Nephron progenitor cell (in vitro differentiated cells): ENCODE data around the gene LRP1B.

Experiments
- DNase-seq: peaks from one replicate; pipeline ENCODE4 v3.0.0; 2021
- H3K27ac Mint-ChIP-seq: 2 replicates; pipeline ENCODE4 v1.8.0; 2021; ENCODE audit warnings: mild to moderate bottlenecking, moderate library complexity, mixed read lengths
- H3K27me3 Mint-ChIP-seq: 2 replicates; pipeline ENCODE4 v1.8.0; 2021; ENCODE audit warnings: mild to moderate bottlenecking, low read depth, mixed read lengths; ENCODE audit not compliant: poor library complexity
- H3K36me3 Mint-ChIP-seq: 2 replicates; pipeline ENCODE4 v1.8.0; 2021; ENCODE audit warnings: low read depth, mixed read lengths
- H3K4me1 Mint-ChIP-seq: 2 replicates; pipeline ENCODE4 v1.8.0; 2021; ENCODE audit warnings: mixed read lengths
- H3K4me3 Mint-ChIP-seq: 2 replicates; pipeline ENCODE4 v1.8.0; 2021; ENCODE audit warnings: mild to moderate bottlenecking, moderate library complexity, mixed read lengths
- H3K9me3 Mint-ChIP-seq: 2 replicates; pipeline ENCODE4 v1.8.0; 2021; ENCODE audit warnings: mild to moderate bottlenecking, moderate library complexity, mixed read lengths
- CTCF ChIP-seq: fragments of 200-600 bp; sonication (generic); IDR thresholded peaks from 2 replicates; pipeline ENCODE4 v1.5.0; 2021; ENCODE audit warnings: antibody characterized with exemption

The LRP1B gene

GRCh38 chr2:140759426-140760156, 1371.2 kb downstream of the LRP1B start:
- H3K4me3 Mint-ChIP-seq = no peak overlapping the region
- no peaks in the 10 kb centered on the region for H3K9me3 Mint-ChIP-seq
- no peak for DNase-seq
- no peaks in the 10 kb centered on the region for H3K27me3 Mint-ChIP-seq
- no peaks in the 10 kb centered on the region for H3K36me3 Mint-ChIP-seq
- no peaks in the 10 kb centered on the region for H3K4me1 Mint-ChIP-seq
- no peak overlapping the region for H3K27ac Mint-ChIP-seq
- no peak for TF ChIP-seq CTCF

- no peaks in the 10 kb centered on the region for H3K9me3 Mint-ChIP-seq
- H3K4me1 Mint-ChIP-seq = no peaks in the 10 kb centered on the region
- no peak overlapping the region for H3K4me3 Mint-ChIP-seq
- H3K36me3 Mint-ChIP-seq = no peaks in the 10 kb centered on the region
- TF ChIP-seq CTCF = no peak
- no peaks in the 10 kb centered on the region for H3K27me3 Mint-ChIP-seq
- no peak overlapping the region for H3K27ac Mint-ChIP-seq
- DNase-seq = no peak
Measured at GRCh38 chr2:140747665-140748064, 1383.2 kb downstream of the LRP1B start.

- no peak for DNase-seq
Measured at GRCh38 chr2:140747090-140747489, 1383.7 kb downstream of the LRP1B start.

GRCh38 chr2:140744379-140744778, 1386.4 kb downstream of the LRP1B start:
- TF ChIP-seq CTCF = no peak
- Mint-ChIP-seq H3K27me3 (no peaks in the 10 kb centered on the region), H3K4me3 (no peak overlapping the region), H3K9me3 (no peaks in the 10 kb centered on the region), H3K36me3 (no peaks in the 10 kb centered on the region), H3K4me1 (no peaks in the 10 kb centered on the region), H3K27ac (no peak overlapping the region)
- DNase-seq = no peak

More at GRCh38 chr2:140747090-140747489, 1383.7 kb downstream of the LRP1B start:
- H3K27ac Mint-ChIP-seq = no peak overlapping the region
- no peaks in the 10 kb centered on the region for H3K36me3 Mint-ChIP-seq
- TF ChIP-seq CTCF = no peak
- H3K4me1 Mint-ChIP-seq = no peaks in the 10 kb centered on the region
- no peaks in the 10 kb centered on the region for H3K9me3 Mint-ChIP-seq
- H3K4me3 Mint-ChIP-seq = no peak overlapping the region
- H3K27me3 Mint-ChIP-seq = no peaks in the 10 kb centered on the region

GRCh38 chr2:140737006-140737405, 1393.8 kb downstream of the LRP1B start:
- Mint-ChIP-seq H3K4me1 (no peaks in the 10 kb centered on the region), H3K9me3 (no peaks in the 10 kb centered on the region), H3K4me3 (no peak overlapping the region), H3K27ac (no peak overlapping the region), H3K27me3 (no peaks in the 10 kb centered on the region), H3K36me3 (no peaks in the 10 kb centered on the region)
- DNase-seq = no peak
- TF ChIP-seq CTCF = no peak

GRCh38 chr2:140734992-140735391, 1395.8 kb downstream of the LRP1B start:
- no peaks in the 10 kb centered on the region for H3K9me3 Mint-ChIP-seq
- no peak overlapping the region for H3K4me3 Mint-ChIP-seq
- no peaks in the 10 kb centered on the region for H3K27me3 Mint-ChIP-seq
- H3K4me1 Mint-ChIP-seq = no peaks in the 10 kb centered on the region
- no peaks in the 10 kb centered on the region for H3K36me3 Mint-ChIP-seq
- H3K27ac Mint-ChIP-seq = no peak overlapping the region
- TF ChIP-seq CTCF = no peak
- DNase-seq = no peak
